Measurements from ENCODE around the gene METAP1D.

- no peak for TF ChIP-seq CTCF (IDR thresholded peaks at IDR 0.05)
- no peak for TF ChIP-seq POLR2A (IDR thresholded peaks at IDR 0.05)
- TF ChIP-seq POLR2AphosphoS5 (IDR thresholded peaks at IDR 0.05): no peak
Measured at GRCh38 chr2:172070936-172071335, 71.2 kb downstream of the METAP1D start.

Data from breast epithelium (tissue), 3 donors.